SK-N-SH (cell line): ENCODE measurements around the gene CST3.

ENCODE experiments used
- JUND ChIP-seq: IDR thresholded peaks from 2 replicates; pipeline ENCODE4 v1.4.0; 2012
- NRF1 ChIP-seq: IDR thresholded peaks from 2 replicates; pipeline ENCODE4 v1.6.1; 2012; ENCODE audit warnings: low read depth, mild to moderate bottlenecking, low read length
- RAD21 ChIP-seq: IDR thresholded peaks from 2 replicates; pipeline ENCODE4 v1.6.1; 2012; ENCODE audit warnings: mild to moderate bottlenecking, low read length
- SIN3A ChIP-seq: IDR thresholded peaks from 2 replicates; pipeline ENCODE4 v1.6.1; 2012; ENCODE audit warnings: low read depth, mild to moderate bottlenecking, low read length, moderate library complexity, borderline replicate concordance
- TAF1 ChIP-seq: IDR thresholded peaks from 2 replicates; pipeline ENCODE4 v1.6.1; 2012; ENCODE audit warnings: low read depth, mild to moderate bottlenecking, low read length, moderate library complexity, borderline replicate concordance
- YY1 ChIP-seq: IDR thresholded peaks from 2 replicates; pipeline ENCODE4 v1.4.0; 2012; ENCODE audit warnings: low read depth, mild to moderate bottlenecking
- TF ChIP-seq, protein P1 (sequence below): IDR thresholded peaks from 2 replicates; pipeline ENCODE4 v1.6.1; 2012; ENCODE audit warnings: mild to moderate bottlenecking, low read depth, low read length, moderate library complexity
- TF ChIP-seq, protein P2 (sequence below): fragments of 200-600 bp; sonication (generic); IDR thresholded peaks from 2 replicates; pipeline ENCODE4 v1.6.1; 2017; ENCODE audit warnings: antibody characterized with exemption, mild to moderate bottlenecking, moderate library complexity

DNA sequence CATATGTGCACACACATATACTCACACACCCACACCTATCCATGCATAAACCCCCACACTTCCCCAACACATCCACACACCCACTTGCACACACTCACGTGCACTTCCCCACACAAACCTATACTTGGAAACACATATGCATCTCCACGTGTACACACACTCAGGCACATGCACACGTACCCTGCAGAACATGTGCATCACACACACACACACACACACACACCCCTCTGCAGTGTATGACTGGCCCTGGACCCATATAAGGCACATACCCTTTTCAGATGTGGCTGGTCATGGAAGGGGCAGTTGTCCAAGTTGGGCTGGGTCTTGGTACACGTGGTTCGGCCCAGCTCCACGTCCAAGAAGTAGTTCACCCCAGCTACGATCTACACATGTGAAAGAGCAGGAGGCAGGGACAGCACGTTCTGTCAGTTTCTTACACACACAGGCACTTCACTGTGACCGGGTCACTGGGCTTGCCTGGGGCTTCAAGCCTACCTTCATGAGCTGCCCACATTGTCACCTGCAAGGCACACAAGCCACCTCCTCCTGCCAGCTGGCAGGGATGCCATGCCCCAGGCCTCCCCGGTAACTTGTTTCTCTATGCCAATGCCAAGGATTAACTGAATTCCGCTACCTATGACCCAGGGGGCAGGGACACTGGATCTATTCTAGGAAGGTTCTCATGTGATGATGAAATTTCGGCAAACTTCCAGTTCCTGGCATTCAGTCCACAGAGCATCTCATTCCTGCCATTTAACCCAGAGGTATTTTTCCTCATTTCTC, 2.6 kb downstream of the CST3 start:
- no peak for TF ChIP-seq TAF1
- TF ChIP-seq, protein P1, sequence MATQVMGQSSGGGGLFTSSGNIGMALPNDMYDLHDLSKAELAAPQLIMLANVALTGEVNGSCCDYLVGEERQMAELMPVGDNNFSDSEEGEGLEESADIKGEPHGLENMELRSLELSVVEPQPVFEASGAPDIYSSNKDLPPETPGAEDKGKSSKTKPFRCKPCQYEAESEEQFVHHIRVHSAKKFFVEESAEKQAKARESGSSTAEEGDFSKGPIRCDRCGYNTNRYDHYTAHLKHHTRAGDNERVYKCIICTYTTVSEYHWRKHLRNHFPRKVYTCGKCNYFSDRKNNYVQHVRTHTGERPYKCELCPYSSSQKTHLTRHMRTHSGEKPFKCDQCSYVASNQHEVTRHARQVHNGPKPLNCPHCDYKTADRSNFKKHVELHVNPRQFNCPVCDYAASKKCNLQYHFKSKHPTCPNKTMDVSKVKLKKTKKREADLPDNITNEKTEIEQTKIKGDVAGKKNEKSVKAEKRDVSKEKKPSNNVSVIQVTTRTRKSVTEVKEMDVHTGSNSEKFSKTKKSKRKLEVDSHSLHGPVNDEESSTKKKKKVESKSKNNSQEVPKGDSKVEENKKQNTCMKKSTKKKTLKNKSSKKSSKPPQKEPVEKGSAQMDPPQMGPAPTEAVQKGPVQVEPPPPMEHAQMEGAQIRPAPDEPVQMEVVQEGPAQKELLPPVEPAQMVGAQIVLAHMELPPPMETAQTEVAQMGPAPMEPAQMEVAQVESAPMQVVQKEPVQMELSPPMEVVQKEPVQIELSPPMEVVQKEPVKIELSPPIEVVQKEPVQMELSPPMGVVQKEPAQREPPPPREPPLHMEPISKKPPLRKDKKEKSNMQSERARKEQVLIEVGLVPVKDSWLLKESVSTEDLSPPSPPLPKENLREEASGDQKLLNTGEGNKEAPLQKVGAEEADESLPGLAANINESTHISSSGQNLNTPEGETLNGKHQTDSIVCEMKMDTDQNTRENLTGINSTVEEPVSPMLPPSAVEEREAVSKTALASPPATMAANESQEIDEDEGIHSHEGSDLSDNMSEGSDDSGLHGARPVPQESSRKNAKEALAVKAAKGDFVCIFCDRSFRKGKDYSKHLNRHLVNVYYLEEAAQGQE = no peak
- TF ChIP-seq, protein P2, sequence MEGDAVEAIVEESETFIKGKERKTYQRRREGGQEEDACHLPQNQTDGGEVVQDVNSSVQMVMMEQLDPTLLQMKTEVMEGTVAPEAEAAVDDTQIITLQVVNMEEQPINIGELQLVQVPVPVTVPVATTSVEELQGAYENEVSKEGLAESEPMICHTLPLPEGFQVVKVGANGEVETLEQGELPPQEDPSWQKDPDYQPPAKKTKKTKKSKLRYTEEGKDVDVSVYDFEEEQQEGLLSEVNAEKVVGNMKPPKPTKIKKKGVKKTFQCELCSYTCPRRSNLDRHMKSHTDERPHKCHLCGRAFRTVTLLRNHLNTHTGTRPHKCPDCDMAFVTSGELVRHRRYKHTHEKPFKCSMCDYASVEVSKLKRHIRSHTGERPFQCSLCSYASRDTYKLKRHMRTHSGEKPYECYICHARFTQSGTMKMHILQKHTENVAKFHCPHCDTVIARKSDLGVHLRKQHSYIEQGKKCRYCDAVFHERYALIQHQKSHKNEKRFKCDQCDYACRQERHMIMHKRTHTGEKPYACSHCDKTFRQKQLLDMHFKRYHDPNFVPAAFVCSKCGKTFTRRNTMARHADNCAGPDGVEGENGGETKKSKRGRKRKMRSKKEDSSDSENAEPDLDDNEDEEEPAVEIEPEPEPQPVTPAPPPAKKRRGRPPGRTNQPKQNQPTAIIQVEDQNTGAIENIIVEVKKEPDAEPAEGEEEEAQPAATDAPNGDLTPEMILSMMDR = no peak
- no peak for TF ChIP-seq YY1
- no peak for TF ChIP-seq JUND
- TF ChIP-seq SIN3A = no peak
- TF ChIP-seq NRF1 = no peak
- no peak for TF ChIP-seq RAD21
